ENCODE measurements around the gene ZDHHC11.
"Not testable (repeated sequence)": the region's sequence is repeated elsewhere in the genome, so short reads cannot be mapped to it uniquely, and the experiment has no call there.

DNA sequence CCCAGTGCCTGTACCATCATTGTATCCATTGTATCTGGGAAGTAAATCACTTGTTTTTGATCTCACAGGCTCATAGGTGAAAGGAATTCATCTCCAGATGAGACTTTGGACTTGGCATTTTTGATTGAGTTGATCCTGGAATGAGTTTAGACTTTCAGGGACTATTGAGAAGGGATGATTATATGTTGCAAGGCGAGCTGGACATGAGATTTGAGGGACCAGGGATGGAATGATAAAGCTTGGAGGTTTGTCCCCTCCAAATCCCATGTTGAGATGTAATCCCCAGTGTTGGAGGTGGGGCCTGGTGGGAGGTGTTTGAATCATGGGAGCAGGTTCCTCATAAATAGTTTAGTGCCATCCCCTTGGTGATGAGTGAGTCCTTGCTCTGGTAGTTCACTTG lies 55.8 kb downstream of the ZDHHC11 start:
- TF ChIP-seq, protein P1, sequence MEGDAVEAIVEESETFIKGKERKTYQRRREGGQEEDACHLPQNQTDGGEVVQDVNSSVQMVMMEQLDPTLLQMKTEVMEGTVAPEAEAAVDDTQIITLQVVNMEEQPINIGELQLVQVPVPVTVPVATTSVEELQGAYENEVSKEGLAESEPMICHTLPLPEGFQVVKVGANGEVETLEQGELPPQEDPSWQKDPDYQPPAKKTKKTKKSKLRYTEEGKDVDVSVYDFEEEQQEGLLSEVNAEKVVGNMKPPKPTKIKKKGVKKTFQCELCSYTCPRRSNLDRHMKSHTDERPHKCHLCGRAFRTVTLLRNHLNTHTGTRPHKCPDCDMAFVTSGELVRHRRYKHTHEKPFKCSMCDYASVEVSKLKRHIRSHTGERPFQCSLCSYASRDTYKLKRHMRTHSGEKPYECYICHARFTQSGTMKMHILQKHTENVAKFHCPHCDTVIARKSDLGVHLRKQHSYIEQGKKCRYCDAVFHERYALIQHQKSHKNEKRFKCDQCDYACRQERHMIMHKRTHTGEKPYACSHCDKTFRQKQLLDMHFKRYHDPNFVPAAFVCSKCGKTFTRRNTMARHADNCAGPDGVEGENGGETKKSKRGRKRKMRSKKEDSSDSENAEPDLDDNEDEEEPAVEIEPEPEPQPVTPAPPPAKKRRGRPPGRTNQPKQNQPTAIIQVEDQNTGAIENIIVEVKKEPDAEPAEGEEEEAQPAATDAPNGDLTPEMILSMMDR (conservative IDR thresholded peaks at IDR 0.05; ENCODE audit: low read depth, low read length) = not testable (repeated sequence)
- not testable (repeated sequence) for TF ChIP-seq BHLHE40 (IDR thresholded peaks at IDR 0.05; ENCODE audit: low read depth, low read length)
